GM21529 (cell line): Measurements from ENCODE around the gene CHAD.

ENCODE experiments used
- ATAC-seq: cut with Tn5 transposase; IDR thresholded peaks from one replicate; pipeline ENCODE4 v1.9.1; 2021; ENCODE audit not compliant: unreplicated experiment

The CHAD gene

DNA sequence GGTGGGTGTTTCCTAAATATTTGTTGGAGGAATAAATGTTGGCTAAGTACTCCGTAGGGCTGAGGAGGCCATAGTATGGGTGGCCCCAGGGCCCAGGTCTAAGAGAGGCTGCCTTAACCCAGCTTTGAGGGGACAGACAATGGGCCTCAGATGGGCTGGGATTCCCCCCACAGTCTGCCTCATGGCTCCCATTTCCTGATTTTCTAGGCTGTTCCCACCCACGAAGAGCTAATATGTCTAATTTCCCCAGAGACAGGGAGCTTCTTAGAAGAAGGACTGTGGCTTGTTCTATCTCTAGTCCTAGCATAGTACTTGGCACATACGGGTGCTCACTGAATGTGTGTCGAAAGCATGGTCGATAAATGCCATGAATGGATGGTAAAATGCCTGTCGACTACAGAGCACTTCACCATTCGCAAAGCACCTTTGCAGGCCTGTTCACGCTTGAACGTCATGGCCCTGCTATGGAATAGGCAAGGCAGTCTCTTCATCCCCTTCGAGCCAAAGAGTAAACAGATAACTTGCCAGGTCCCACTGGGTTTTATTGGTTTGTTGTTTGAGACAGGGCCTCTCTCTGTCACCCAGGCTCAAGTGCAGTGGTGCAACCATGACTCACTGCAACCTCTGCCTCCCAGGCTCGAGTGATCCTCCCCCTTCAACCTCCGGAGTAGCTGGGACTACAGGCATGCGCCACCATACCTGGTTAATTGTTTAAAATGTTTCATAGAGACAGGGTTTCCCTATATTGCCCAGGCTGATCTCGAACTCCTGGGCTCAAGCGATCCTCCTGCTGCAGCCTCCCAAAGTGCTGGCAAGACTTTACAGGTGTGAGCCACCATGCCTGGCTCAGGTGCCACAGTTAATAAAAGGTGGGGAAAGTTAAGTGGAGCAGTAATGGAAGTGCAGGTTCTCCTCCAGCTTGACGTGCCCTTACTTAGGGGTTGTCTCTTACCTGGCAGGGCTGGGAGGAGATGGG, 9.7 kb downstream of the CHAD start:
- no peak for ATAC-seq

DNA sequence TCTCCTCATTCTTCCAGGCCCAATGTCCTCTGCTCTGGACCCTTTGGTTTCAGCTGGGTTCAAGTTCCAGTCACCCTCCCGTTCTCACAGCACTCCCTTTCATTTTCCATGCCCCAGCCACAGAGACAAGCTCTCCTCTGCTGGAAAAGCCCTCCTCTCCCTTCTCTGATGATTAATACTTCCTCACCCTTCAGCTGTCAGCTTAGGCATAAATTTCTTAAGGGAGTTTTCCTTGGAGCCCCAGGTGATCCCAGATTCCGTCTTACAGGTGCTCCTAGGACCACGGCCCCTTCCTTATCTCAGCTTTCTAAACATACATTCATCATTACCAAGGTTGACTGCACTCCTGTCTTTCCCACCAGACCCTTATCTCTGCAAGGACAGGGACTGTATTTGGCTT, 10.4 kb downstream of the CHAD start:
- no peak for ATAC-seq

DNA sequence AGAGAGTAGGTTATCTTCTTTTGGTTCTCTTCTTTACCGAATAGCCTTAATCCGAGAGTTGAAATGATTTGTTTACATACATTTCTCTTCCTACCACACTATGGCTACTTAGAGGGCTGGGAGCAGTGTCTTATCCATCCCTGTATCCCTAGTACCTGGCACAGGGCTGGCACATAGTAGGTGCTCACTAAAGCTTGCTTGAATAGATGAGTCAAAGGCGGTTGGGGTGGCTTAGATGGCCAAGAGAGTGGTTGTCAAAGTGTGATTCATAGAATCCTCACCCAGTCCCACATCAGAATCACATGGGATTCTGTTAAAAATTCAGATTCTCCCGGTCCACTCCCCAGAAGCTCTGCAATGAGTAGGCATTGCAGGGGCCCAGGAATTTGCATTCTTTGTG, 11.1 kb downstream of the CHAD start:
- ATAC-seq, result no peak

DNA sequence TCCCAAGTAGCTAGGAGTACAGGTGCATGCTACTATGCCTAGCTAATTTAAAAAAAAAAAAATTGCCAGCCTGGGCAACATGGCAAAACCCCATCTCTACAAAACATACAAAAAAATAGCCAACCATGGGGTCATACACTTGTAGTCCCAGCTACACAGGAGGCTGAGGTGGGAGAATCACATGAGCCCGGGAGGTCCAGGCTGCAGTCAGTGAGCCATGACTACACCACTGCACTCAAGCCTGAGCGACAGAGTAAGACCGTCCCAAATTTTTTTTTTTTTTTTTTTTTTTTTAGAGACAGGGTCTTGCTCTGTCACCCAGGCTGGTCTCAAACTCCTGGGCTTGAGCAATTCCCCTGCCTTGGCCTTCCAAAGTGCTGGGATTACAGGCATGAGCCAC, 14.8 kb downstream of the CHAD start:
- no peak for ATAC-seq

DNA sequence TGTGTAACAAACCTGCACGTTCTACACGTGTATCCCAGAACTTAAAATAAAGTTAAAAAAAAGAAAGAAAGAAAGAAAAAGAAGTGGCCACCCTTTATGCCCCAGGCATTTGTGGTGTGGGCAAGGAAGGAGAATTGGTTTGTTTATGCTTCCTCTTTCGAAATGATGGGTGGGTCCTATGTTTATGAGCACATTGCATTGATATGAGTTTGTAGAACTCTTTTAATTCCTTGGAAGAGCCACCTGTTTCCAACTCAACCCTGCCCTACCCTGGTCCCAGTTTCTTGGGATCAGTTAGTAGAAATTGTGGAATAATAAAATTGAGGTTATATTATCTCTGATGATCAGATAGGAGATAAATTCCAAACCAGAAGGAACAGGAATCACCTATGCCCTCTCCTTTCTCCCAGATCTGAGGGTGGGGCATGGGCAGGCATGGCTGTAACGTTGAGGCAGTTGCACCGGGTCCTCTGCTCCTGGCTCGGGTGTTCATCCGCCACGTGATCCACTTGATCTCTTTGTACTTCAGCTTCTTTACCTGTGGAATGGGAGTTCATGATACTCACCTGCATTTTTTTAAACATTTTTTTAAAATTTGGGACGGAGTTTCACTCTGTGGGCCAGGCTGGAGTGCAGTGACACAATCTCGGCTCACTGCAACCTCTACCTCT, 15.9 kb downstream of the CHAD start:
- ATAC-seq, result peak; percentile 47

DNA sequence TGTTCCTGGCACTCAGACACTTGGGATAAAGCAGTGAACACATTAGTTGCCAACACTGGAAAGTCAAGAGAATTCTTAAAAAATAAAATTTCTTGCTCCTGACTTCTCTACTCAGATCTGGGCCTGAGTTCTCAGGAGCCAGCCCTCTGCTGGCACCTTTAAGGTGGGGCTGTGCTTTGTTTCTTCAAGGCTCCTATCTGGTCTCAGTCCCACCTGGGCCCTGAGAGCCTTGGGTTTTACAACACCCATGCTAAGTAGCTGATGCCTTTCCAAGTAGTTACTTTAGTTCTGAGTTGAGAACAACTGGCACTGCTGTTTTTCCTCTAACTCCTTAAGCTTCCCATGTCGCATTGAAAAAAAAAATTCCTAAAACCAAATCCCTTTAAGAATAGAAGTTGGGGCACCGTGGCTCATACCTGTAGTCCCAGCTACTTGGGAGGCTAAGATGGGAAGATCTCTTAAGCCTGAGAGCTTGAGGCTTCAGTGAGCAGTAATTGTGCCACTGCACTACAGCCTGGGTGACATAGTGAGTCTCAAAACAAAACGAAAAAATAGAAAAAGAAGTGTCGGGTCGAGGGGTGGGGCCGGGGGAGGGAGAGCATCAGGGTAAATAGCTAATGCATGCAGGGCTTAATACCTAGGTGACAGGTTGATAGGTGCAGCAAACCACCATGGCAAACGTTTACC, 16.6 kb downstream of the CHAD start:
- ATAC-seq, result peak; percentile 17

DNA sequence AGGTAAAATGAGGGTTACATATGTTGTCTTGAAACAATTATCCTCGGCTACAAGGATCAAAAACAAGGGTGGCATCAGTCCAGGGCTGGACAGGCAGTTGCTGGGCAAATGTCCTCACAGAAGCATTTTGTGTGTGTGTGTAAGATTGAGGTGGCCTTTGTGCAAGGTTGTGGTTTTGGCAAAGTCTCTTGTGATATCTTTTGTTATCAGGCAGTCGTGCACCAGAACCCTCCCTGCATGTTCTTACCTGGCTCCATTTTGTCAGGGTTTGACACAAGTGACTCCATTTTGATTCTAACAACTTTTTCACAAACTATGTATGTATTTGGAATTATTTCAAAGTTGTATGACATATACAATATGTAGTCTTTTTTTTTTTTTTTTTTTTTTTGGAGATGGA, 20.0 kb downstream of the CHAD start:
- no peak for ATAC-seq

DNA sequence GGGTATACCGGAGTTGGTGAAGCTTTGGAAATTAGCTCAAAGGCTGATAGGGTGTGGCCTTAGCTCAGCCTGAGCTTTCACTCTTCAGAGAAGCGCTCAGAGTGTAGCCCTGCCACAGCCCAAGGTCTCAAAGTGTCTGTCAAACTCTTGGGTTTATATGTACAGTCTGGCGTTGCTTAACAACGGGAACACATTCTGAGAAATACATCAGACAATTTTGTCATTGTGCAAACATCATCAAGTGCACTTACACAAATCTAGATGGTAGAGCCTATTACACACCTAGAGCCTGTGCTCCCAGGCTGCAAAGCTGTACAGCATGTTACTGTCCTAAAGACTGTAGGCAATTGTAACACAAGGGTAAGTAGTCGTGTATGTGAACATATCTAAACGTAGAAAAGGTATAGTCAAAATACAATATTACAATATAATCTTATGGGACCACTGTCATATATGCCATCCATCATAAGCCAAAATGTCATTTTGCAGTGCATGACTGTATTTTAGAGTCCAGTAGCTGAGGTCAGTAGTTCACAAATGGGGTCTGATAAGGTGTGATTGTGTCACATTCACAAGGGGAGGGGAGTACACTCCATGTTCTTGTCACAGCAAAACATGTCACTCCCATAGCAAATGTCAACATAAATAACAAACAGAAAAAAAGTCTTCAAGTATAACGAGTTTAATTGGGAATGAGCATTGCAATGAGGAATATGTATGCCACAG, 20.6 kb downstream of the CHAD start:
- no peak for ATAC-seq

DNA sequence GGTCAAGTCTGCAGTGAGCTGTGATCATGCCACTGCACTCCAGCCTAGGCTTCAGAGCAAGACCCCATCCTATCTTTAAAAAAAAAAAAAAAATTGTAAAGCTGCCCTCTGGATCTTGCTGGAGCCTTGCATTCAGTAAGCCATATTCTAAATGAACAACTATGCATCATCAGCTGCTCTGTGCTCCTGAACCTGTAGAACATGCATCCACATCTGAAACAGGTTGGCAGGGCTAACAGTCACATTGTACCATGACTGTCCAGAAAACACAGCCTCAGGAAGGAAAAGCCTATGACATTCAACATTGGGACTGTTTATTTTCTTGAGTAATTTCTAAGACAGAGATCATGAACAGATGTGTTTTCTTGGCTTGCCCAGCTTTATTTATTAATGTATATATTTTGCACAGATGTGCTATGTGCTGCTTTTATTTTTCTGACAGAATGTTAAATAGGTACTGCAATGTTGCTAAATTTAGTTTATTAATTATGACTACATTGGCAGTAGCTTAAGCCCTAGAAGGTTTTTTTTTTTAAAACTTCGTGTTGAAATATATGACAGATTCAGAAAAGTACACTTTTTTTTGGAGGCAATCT, 22.9 kb downstream of the CHAD start:
- ATAC-seq, result no peak

DNA sequence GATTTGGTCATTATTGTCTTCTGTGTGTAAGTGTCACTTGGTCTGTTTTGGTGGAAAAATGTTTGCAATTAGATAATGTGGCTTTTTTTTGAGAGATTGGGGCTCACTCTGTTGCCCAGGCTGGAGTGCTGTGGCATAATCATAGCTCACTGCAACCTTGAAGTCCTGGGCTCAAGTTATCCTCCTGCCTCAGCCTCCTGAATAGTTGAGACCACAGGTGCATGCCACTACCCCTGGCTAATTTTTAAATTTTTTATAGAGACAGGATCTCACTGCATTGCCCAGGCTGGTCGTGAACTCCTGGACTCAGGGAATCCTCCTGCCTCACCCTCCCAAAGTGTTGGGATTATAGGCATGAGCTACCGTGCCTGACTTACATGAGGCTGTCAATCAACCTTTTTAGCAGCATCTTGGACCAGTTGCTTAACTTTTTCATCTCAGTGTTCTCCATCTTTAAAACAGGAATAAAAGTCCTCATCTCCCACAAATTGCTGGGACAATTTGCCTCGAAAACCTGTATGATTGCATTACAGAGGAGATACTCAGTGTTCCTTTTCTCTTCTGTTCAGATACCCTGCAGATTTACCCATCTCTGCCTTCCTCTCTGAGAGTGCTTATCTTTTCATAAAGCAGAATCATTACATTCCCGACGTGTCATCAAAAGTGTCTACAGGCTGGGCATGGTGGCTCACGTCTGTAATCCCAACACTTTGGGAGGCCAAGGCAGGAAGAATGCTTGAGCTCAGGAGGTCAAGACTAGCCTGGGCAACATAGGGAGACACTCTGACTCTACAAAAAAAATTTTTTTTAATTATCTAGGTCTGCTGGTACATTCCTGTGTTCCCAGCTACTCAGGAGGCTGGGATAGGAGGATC, 23.6 kb downstream of the CHAD start:
- no peak for ATAC-seq

DNA sequence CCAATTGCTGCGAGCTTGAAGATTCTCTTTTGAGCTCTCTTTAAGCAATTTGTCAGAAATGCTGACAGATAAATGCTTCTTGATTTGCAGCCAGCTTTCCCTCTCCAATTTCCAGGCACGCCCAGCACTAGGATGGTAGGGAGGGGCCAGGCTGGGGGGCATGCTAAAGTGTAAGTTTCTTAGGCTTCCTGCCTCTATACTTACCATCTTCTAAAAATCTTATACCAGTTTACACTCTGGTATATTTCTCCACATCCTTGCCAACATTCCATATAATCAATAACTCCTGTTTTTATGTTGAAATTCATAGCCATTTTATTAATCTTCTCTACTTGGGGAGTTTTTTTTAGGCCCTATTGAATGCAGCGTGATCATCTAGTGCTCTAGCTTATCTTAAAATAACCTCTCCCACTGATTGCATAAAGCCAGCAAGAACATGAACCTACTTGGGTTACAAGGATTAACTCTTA, 25.1 kb downstream of the CHAD start:
- ATAC-seq, result no peak

DNA sequence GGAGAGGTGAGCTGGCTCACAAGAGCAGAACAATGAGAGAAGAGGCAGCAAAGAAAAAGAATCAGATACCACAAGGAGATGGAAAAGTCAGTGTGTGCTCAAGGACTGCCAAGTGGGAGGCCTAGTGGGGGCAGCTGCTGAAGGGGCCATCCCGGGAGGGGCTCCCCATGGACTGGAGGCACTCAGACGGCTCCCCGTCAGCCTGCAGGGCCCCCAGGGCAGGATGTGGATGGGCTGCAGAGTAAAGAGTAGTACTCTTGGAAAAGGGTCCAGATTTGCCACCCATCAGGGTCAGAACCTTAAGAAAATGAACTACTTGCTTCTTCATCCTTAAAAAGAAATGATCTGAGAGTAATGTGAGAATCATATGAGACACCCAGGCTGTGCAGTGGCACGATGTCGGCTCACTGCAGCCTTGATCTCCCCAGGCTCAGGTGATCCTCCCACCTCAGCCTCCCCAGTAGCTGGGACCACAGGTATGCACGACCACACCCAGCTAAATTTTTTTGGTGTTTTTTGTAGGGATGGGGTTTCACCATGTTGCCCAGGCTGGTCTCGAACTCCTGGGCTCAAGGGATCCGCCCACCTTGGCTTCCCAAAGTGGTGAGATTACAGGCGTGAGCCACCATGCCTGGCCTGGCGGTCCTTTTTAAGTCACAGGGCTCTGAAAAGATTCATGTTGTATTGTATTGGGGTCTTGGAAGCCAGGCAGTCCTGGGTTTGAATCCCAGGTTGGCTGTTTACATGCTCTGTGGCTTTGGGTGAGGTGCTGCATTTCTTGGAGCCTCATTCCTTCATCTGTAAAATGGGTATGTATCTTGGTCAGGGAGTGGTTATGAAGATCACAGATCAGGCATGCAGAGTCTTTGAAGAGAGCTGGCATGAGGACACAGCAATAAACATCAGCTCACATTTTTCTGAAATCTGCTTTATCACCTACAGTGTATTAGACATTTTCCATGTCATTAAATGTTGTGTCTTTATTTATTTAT, 27.5 kb downstream of the CHAD start:
- no peak for ATAC-seq

DNA sequence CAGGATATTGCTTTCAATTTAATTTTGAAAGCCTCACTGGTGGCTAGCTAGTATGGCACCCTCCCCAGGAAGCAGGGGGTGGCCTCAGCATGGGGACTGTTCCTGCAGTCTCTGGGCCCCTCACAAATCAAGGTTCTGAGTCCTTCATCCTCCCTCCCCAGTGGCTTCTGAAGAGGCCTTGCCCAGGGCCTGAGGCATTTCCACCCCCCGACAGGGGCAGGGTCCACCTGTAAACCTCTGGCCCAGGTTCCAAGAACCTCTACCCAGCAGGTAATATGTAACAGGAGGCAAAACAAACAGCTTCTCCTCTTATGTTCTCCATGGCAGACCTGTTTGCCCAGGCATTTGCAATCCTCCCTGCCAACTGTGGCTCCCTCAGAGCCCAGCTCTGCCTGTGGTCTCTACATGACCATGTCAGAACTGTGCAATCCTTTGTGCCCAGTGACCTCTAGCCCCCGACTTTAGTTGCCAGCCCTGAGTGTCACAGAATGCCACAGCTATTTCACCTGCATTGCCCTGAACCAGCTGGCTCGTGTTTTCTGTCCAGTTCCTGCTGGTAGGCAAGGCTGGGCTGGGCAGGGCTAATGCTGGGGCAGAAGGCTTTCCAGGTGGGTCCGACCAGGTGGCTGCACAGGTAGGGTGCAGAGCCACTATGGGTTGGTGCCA, 28.4 kb downstream of the CHAD start:
- ATAC-seq, result no peak

DNA sequence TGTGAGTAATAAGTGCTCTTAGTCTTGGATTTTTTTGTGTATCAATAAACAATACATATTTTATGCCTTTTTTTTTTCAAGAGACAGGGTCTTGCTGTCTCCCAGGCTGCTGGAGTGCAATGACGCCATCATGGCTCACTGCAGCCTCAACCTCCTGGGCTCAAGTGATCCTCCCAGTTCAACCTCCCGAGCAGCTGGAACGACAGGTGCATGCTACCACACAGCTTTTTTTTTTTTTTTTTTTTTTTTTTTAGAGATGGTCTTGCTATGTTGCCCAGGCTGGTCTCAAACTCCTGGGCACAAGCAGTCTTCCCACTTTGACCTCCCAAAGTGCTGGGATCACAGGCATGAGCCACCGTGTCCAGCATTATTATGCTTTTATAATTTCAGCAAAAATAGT, 29.7 kb downstream of the CHAD start:
- ATAC-seq, result no peak

DNA sequence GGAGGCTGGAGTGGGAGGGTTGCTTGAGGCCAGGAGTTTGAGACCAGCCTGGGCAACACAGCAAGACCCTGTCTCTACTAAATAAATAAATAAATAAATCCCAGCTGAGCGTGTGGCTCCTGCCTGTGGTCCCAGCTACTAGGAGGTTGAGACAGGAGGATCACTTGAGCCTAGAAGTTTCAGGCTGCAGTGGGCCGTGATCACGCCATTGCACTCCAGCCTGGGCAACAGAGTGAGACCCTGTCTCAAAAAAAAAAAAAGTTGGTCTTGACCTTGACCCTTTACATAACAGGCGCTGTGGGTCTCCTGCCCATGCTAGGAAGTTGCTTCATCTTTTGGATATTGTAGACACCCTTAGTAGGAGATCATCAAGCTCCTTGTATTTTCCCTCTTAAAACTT, 31.3 kb downstream of the CHAD start:
- ATAC-seq, result no peak

DNA sequence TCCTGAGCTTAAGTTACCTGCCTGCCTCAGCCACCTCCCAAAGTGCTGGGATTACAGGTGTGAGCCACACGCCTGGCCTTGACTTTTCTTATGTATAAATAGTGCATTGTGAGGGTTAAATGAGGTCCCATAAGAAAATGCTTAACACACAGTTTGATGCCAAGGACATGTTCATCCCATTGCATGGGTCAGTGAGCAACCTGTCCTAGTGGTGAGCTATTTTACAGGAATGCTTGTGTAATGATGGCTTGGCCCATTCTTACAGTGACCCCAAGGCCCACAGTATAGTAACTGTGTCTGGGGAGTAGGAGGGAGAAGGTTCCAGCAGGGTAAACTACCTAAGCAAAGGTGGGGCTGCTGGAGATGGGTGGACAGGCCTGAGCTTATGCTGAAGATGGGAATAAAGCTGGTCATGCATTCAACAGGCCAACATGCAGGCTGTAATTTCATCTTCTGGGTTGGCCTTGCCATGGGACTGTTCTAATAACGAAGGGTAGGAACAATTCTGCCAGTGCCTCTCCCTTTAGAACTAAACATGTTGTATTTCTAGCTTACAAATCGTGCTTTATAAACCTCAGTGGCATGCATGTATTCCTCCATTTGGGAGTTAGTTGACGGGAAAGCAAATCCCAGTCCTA, 36.4 kb downstream of the CHAD start:
- no peak for ATAC-seq

DNA sequence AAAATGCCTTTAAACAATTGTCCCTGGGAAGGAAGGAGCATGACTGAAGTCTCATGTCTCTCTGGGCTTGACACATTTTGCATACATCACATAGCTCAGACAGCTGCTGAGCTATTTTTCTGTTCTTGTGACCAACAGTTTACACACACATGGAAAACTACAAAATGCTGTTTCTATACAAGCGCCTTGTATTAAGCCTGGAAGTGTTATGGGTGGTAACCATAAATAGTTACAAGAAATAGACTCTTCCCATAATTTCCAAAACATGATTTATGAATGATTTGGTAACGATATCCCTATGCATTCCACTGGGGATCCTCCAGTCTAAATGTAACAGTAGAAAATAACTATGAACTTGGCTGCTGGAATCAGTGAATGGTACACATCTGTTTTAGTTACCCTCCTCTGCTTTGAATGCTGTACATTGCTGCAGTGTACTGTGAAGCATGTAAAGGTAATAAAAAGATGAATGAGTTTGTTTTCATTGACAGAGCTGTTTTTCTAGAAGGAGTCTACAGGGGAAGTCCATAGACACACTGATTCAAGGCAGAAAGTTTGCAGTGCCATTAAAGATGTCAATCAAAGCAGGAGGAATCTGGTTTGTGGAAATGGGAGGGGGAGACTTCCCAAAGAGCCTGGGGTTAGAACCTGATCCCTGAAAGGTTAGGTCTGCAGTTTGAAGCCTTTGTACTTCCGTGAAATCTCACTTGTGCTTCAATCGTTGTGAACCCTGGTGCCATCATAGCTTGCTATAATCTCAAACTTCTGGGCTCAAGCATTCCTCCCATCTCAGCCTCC, 37.7 kb downstream of the CHAD start:
- ATAC-seq, result no peak
